ENCODE measurements around the gene ARHGEF11.

DNA sequence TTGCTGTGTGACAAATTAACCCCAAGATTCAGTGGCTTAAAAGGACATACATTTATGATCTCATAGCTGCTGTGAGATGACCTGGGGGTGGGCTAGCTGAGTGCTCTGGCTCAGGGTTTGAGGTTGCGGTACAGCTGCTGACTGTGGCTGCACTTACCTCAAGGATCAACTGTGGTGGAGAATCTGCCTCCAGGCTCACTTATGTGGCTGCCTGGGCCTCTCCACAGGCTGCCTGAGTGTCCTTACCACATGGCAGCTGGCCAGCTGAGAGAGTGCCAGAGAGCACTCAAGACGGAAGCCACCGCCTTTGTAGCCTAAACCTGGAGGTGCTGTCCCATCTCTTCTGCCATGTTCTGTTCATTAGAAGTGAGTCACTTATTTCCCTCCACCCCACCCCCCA, 119.4 kb downstream of the ARHGEF11 start:
- TF ChIP-seq ZBTB33 (IDR thresholded peaks at IDR 0.05) (no peak), SP1 (IDR thresholded peaks at IDR 0.05) (no peak), CTCF (IDR thresholded peaks at IDR 0.05; ENCODE audit: low read depth, low read length, missing input control) (no peak), RAD21 (IDR thresholded peaks at IDR 0.05) (no peak), REST (IDR thresholded peaks at IDR 0.05) (no peak), EGR1 (IDR thresholded peaks at IDR 0.05; ENCODE audit: low read depth in 2 of 2) (no peak), JUND (IDR thresholded peaks at IDR 0.05) (no peak), MAX (IDR thresholded peaks at IDR 0.05) (no peak), YY1 (IDR thresholded peaks at IDR 0.05) (no peak)
